SK-N-SH (cell line): ENCODE measurements around the gene ZBTB37. TPM values are rescaled to one million over a fixed set of nuclear protein-coding genes. Genes with fewer than 3 reads are reported as not detected.

ENCODE experiments used
- CTCF ChIA-PET: fragments of 300-600, 350-600 bp; formaldehyde crosslinking; extraction: SDS; loops from one replicate; lab custom pipeline; 2021; lab: Yijun Ruan, JAX
- POLR2A ChIA-PET: fragments of 350-600 bp; sonication (Branson Sonifier 250); formaldehyde crosslinking; extraction: SDS; loops from one replicate; lab custom pipeline; 2020; ENCODE audit warnings: antibody characterized with exemption, inconsistent platforms; lab: Yijun Ruan, JAX
- DNase-seq: peaks from one replicate; pipeline ENCODE4 v3.0.0; 2012
- H2AFZ ChIP-seq: fragments of 200-600 bp; sonication (generic); 2 replicates; pipeline ENCODE4 v1.8.1; 2016; ENCODE audit warnings: antibody characterized with exemption, mild to moderate bottlenecking, low read depth
- H3F3A ChIP-seq: fragments of 200-600 bp; sonication (generic); replicated peaks from 2 replicates; pipeline ENCODE3; 2016; ENCODE audit warnings: antibody characterized with exemption, mild to moderate bottlenecking; ENCODE audit not compliant: insufficient read depth
- H3K27ac ChIP-seq, 2 experiments: fragments of 200-500 bp in 1 of 2; fragments of 200-600 bp in 1 of 2; sonication (Bioruptor generic) in 1 of 2; sonication (generic), shearing (Covaris generic) in 1 of 2; 2 replicates each; pipeline versions ENCODE4 v1.5.1 to v1.6.1; 2014 to 2016; ENCODE audit warnings: low read depth in 2 of 2, inconsistent platforms in 1 of 2, low read length in 1 of 2, mild to moderate bottlenecking in 1 of 2, mixed read lengths in 1 of 2
- H3K27me3 ChIP-seq: fragments of 200-600 bp; sonication (generic), shearing (Covaris generic); 2 replicates; pipeline ENCODE4 v1.6.1; 2016; ENCODE audit warnings: mixed run types; ENCODE audit not compliant: insufficient read depth
- H3K36me3 ChIP-seq, 2 experiments: fragments of 200-500 bp in 1 of 2; fragments of 200-600 bp in 1 of 2; sonication (Bioruptor generic) in 1 of 2; sonication (generic) in 1 of 2; replicated peaks in 1 of 2; 2 replicates each; pipeline versions ENCODE3 to v1.5.1; 2014 to 2016; ENCODE audit warnings: low read length in 1 of 2, mild to moderate bottlenecking in 1 of 2; ENCODE audit not compliant: insufficient read depth in 2 of 2, control insufficient read depth in 1 of 2
- H3K4me1 ChIP-seq, 2 experiments: fragments of 200-500 bp in 1 of 2; fragments of 200-600 bp in 1 of 2; sonication (Bioruptor generic) in 1 of 2; sonication (generic), shearing (Covaris generic) in 1 of 2; 2 replicates each; pipeline versions ENCODE4 v1.5.1 to v1.6.1; 2014 to 2016; ENCODE audit warnings: low read depth in 1 of 2, low read length in 1 of 2, mixed run types in 1 of 2; ENCODE audit not compliant: insufficient read depth in 2 of 2, control insufficient read depth in 1 of 2
- H3K4me2 ChIP-seq: fragments of 200-600 bp; sonication (generic), shearing (Covaris generic); 2 replicates; pipeline ENCODE4 v1.6.1; 2017; ENCODE audit warnings: mixed run types
- H3K4me3 ChIP-seq, 2 experiments: fragments of 200-500 bp in 1 of 2; fragments of 200-600 bp in 1 of 2; sonication (Bioruptor generic) in 1 of 2; sonication (generic), shearing (Covaris generic) in 1 of 2; 2 replicates each; pipeline versions ENCODE4 v1.5.1 to v1.8.1; 2014 to 2016; ENCODE audit warnings: low read depth in 2 of 2, inconsistent platforms in 1 of 2, low read length in 1 of 2, mild to moderate bottlenecking in 1 of 2, mixed read lengths in 1 of 2, moderate library complexity in 1 of 2
- H3K79me2 ChIP-seq: fragments of 200-600 bp; sonication (generic); 2 replicates; pipeline ENCODE4 v1.8.1; 2017; ENCODE audit warnings: mild to moderate bottlenecking; ENCODE audit not compliant: insufficient read depth
- H3K9ac ChIP-seq: fragments of 200-600 bp; sonication (generic); 2 replicates; pipeline ENCODE4 v1.6.1; 2017; ENCODE audit warnings: mixed run types
- H3K9me2 ChIP-seq: fragments of 200-600 bp; sonication (generic); 2 replicates; pipeline ENCODE4 v1.6.1; 2017; ENCODE audit warnings: mixed run types
- H3K9me3 ChIP-seq: fragments of 200-600 bp; sonication (generic); 2 replicates; pipeline ENCODE4 v1.6.1; 2017; ENCODE audit warnings: mixed run types, mild to moderate bottlenecking, moderate library complexity
- H4K20me1 ChIP-seq: fragments of 200-600 bp; sonication (generic); 2 replicates; pipeline ENCODE4 v1.6.1; 2017; ENCODE audit warnings: mild to moderate bottlenecking, mixed run types; ENCODE audit not compliant: insufficient read depth
- FOSL2 ChIP-seq: IDR thresholded peaks from 2 replicates; pipeline ENCODE4 v1.4.0; 2012; ENCODE audit warnings: low read depth, mild to moderate bottlenecking, moderate library complexity, borderline replicate concordance
- FOXJ3 ChIP-seq: sonication (generic); formaldehyde crosslinking; IDR thresholded peaks from 2 replicates; pipeline ENCODE4 v1.5.1; 2020; ENCODE audit warnings: mild to moderate bottlenecking, missing genetic modification reagents
- FOXM1 ChIP-seq: IDR thresholded peaks from 2 replicates; pipeline ENCODE4 v1.4.0; 2012; ENCODE audit warnings: low read depth, mild to moderate bottlenecking
- GABPA ChIP-seq: IDR thresholded peaks from 2 replicates; pipeline ENCODE4 v1.4.0; 2012; ENCODE audit warnings: low read depth, mild to moderate bottlenecking
- GATA2 ChIP-seq: sonication (generic); formaldehyde crosslinking; IDR thresholded peaks from 2 replicates; pipeline ENCODE4 v1.5.0; 2020; ENCODE audit warnings: mild to moderate bottlenecking, missing genetic modification reagents
- MEF2A ChIP-seq: IDR thresholded peaks from 2 replicates; pipeline ENCODE4 v1.4.0; 2012; ENCODE audit warnings: low read depth, borderline replicate concordance
- MXI1 ChIP-seq: IDR thresholded peaks from 2 replicates; pipeline ENCODE4 v1.6.1; 2012; ENCODE audit warnings: mild to moderate bottlenecking, low read depth, low read length, improper control_type of control experiment
- NFIC ChIP-seq: IDR thresholded peaks from 2 replicates; pipeline ENCODE4 v1.4.0; 2012; ENCODE audit warnings: borderline replicate concordance
- NRF1 ChIP-seq: IDR thresholded peaks from 2 replicates; pipeline ENCODE4 v1.6.1; 2012; ENCODE audit warnings: low read depth, mild to moderate bottlenecking, low read length
- REST ChIP-seq: IDR thresholded peaks from 2 replicates; pipeline ENCODE4 v1.6.1; 2012; ENCODE audit warnings: mild to moderate bottlenecking, low read depth, low read length, moderate library complexity
- RFX5 ChIP-seq: IDR thresholded peaks from 2 replicates; pipeline ENCODE4 v1.6.1; 2012; ENCODE audit warnings: mild to moderate bottlenecking, improper control_type of control experiment, low read length
- RXRA ChIP-seq: IDR thresholded peaks from 2 replicates; pipeline ENCODE4 v1.4.0; 2012; ENCODE audit warnings: low read depth, mild to moderate bottlenecking, borderline replicate concordance
- SIN3A ChIP-seq: IDR thresholded peaks from 2 replicates; pipeline ENCODE4 v1.6.1; 2012; ENCODE audit warnings: low read depth, mild to moderate bottlenecking, low read length, moderate library complexity, borderline replicate concordance
- TAF1 ChIP-seq: IDR thresholded peaks from 2 replicates; pipeline ENCODE4 v1.6.1; 2012; ENCODE audit warnings: low read depth, mild to moderate bottlenecking, low read length, moderate library complexity, borderline replicate concordance
- TCF12 ChIP-seq: IDR thresholded peaks from 2 replicates; pipeline ENCODE4 v1.4.0; 2012
- TEAD4 ChIP-seq: IDR thresholded peaks from 2 replicates; pipeline ENCODE4 v1.4.0; 2012; ENCODE audit warnings: mild to moderate bottlenecking, borderline replicate concordance; ENCODE audit not compliant: insufficient read depth
- YY1 ChIP-seq: IDR thresholded peaks from 2 replicates; pipeline ENCODE4 v1.4.0; 2012; ENCODE audit warnings: low read depth, mild to moderate bottlenecking
- WGBS: methylation state at CpG from one replicate; pipeline ENCODE4 v1.1.6; 2017; ENCODE audit warnings: low lambda C conversion rate; 5-methylcytosine and 5-hydroxymethylcytosine counted together
- polyA plus RNA-seq, 3 experiments: library from polyadenylated mRNA; depleted of rRNA; stranded (reverse); fragments of >200 nt; gene quantifications; 2 replicates each; pipeline ENCODE4 v1.2.3, GENCODE V29; 2012
- TF ChIP-seq, protein P1 (sequence below): IDR thresholded peaks from 2 replicates; pipeline ENCODE4 v1.4.0; 2012; ENCODE audit warnings: low read depth, borderline replicate concordance
- TF ChIP-seq, protein P2 (sequence below): fragments of 150-350 bp; IDR thresholded peaks from 2 replicates; pipeline ENCODE4 v1.6.1; 2016; ENCODE audit warnings: mild to moderate bottlenecking, low read depth, low read length

Gene ZBTB37
- polyA plus RNA-seq, 1 of the 3 experiments (the other 2 are of a cell fraction) = 0.89 TPM

DNA sequence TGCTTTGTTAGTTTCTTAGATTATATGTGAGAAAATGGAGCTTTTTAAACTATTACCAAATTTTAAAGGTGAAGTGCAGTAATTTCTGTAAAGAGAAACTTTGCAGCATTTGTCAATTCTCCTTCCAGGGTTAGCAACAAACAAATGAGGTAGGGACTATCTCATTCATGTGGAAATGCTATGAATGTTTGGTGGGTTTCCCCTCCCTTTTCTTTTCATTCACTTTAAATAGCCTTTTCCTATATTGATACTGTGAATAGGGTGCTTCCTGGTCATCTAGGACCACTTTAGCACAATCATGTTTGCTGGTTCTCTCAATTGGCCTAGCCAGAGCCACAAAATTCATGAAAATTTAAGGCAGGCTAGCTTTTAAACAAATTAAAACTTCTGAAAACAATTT is 20.6 kb downstream of the ZBTB37 start (continued):
- TF ChIP-seq FOSL2 (no peak), MEF2A (no peak), REST (no peak)
- TF ChIP-seq, protein P1, sequence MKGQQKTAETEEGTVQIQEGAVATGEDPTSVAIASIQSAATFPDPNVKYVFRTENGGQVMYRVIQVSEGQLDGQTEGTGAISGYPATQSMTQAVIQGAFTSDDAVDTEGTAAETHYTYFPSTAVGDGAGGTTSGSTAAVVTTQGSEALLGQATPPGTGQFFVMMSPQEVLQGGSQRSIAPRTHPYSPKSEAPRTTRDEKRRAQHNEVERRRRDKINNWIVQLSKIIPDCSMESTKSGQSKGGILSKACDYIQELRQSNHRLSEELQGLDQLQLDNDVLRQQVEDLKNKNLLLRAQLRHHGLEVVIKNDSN = no peak

- Histone ChIP-seq H3K27me3 (no peaks in the 10 kb centered on the region), H3K4me2 (no peak overlapping the region), H3K36me3 (peaks cover 36 to 68% of the 10 kb centered on the region in 2 experiments), H3K27ac (no peak overlapping the region), H3K4me3 (no peak overlapping the region), H3K79me2 (no peaks in the 10 kb centered on the region), H3K9ac (no peak overlapping the region), H2AFZ (no peak overlapping the region), H4K20me1 (no peaks in the 10 kb centered on the region), H3F3A (no peaks in the 10 kb centered on the region), H3K9me2 (no peaks in the 10 kb centered on the region), H3K9me3 (no peaks in the 10 kb centered on the region), H3K4me1 (no peaks in the 10 kb centered on the region)
- ChIA-PET CTCF (no interaction called here), POLR2A (no interaction called here)
- DNase-seq = no peak
- TF ChIP-seq SIN3A (no peak), FOSL2 (no peak), MEF2A (no peak), YY1 (no peak), TCF12 (no peak)
- WGBS = 93% methylated on average over 2 of the region's 2 CpGs
Observed at GRCh38 chr1:173889885-173890284, 21.7 kb downstream of the ZBTB37 start.

DNA sequence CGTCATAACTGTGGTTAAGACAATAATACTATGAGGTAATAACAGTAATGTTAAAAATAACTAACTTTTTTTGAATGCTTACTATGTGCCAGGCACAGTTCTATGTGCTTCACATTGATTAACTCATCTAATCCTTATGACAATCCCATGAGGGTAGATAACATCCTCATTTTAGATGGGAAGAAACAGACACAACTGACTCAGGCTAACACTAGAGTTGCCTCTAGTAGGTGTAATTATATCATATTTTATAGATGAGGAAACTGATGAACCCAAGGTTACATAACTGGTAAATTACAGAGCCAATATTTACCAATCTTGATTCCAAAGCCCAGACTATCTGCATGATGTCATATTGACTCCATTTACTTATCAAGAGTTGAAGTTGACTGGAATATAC is 25.4 kb downstream of the ZBTB37 start:
- CTCF ChIA-PET = no interaction called here
- POLR2A ChIA-PET = no interaction called here
- no peaks in the 10 kb centered on the region for H3F3A ChIP-seq
- WGBS = 92% methylated on average over 1 of the region's 1 CpG
- H3K9me2 ChIP-seq = no peaks in the 10 kb centered on the region
- no peaks in the 10 kb centered on the region for H3K79me2 ChIP-seq
- no peak overlapping the region for H2AFZ ChIP-seq
- H3K36me3 ChIP-seq = peaks cover 7 to 44% of the 10 kb centered on the region in 2 experiments
- H3K27ac ChIP-seq = no peak overlapping the region
- H3K4me2 ChIP-seq = no peak overlapping the region
- H3K4me1 ChIP-seq = no peaks in the 10 kb centered on the region; a peak in 1 of 4 replicates
- no peaks in the 10 kb centered on the region for H3K27me3 ChIP-seq
- no peak overlapping the region for H3K4me3 ChIP-seq
- no peak overlapping the region for H3K9ac ChIP-seq
- H4K20me1 ChIP-seq = no peaks in the 10 kb centered on the region
- H3K9me3 ChIP-seq = no peaks in the 10 kb centered on the region
- no peak for DNase-seq
- TF ChIP-seq TEAD4 (no peak), TAF1 (no peak), FOSL2 (no peak), GABPA (no peak), MEF2A (no peak), MXI1 (no peak), FOXM1 (no peak), NFIC (no peak), RXRA (no peak), GATA2 (CRISPR knock-in tag) (no peak), YY1 (no peak), RFX5 (no peak), NRF1 (no peak), TCF12 (no peak), FOXJ3 (CRISPR knock-in tag) (no peak)
- TF ChIP-seq, protein P2, sequence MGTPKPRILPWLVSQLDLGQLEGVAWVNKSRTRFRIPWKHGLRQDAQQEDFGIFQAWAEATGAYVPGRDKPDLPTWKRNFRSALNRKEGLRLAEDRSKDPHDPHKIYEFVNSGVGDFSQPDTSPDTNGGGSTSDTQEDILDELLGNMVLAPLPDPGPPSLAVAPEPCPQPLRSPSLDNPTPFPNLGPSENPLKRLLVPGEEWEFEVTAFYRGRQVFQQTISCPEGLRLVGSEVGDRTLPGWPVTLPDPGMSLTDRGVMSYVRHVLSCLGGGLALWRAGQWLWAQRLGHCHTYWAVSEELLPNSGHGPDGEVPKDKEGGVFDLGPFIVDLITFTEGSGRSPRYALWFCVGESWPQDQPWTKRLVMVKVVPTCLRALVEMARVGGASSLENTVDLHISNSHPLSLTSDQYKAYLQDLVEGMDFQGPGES = no peak
